Activated CD8-positive, alpha-beta memory T cell treated with anti-CD3 and anti-CD28 coated beads, Interleukin-2, amount 50 U/mL, for 4 hours (primary cell): Measurements from ENCODE around the gene CLCNKA.

Experiments used
- DNase-seq: peaks from one replicate; pipeline ENCODE4 v3.0.0-alpha.2; 2020

CLCNKA gene

GRCh38 chr1:16066245-16066644 lies 44.4 kb downstream of the CLCNKA start:
- no peak for DNase-seq

GRCh38 chr1:16067127-16067768 lies 45.4 kb downstream of the CLCNKA start:
- no peak for DNase-seq

- no peak for DNase-seq
Measured at GRCh38 chr1:16067933-16068332, 46.1 kb downstream of the CLCNKA start.

- no peak for DNase-seq
Measured at GRCh38 chr1:16068356-16069270, 46.8 kb downstream of the CLCNKA start.

- no peak for DNase-seq
Measured at GRCh38 chr1:16070640-16071355, 49.0 kb downstream of the CLCNKA start.

GRCh38 chr1:16071614-16072013 lies 49.8 kb downstream of the CLCNKA start:
- no peak for DNase-seq

- no peak for DNase-seq
Measured at GRCh38 chr1:16072095-16072494, 50.3 kb downstream of the CLCNKA start.

GRCh38 chr1:16072616-16073484 lies 51.0 kb downstream of the CLCNKA start:
- no peak for DNase-seq

- DNase-seq = peak; percentile 34
Measured at GRCh38 chr1:16073490-16074119, 51.8 kb downstream of the CLCNKA start, which contains the start of gene FAM131C. Gene FAM131C, minus strand, starts transcription at chr1:16073651. Its CDS starts 209 bp downstream, at chr1:16073442.

- no peak for DNase-seq
Measured at GRCh38 chr1:16074217-16074616, 52.4 kb downstream of the CLCNKA start.

GRCh38 chr1:16075337-16076030 lies 53.6 kb downstream of the CLCNKA start:
- no peak for DNase-seq

GRCh38 chr1:16076031-16076864 lies 54.4 kb downstream of the CLCNKA start:
- no peak for DNase-seq

- DNase-seq = no peak
Measured at GRCh38 chr1:16076865-16077238, 55.0 kb downstream of the CLCNKA start.

GRCh38 chr1:16077406-16078245 lies 55.8 kb downstream of the CLCNKA start:
- DNase-seq = no peak

- peak; percentile 75 for DNase-seq
Measured at GRCh38 chr1:16078925-16079656, 57.3 kb downstream of the CLCNKA start.

GRCh38 chr1:16080422-16081150 lies 58.8 kb downstream of the CLCNKA start:
- DNase-seq = no peak

- no peak for DNase-seq
Measured at GRCh38 chr1:16081636-16082035, 59.8 kb downstream of the CLCNKA start.
